Right lobe of liver (tissue), 4 donors: ENCODE results near the gene FAM89A.

ENCODE experiments used
- CTCF ChIP-seq, 4 donors: fragments of 200-600 bp in 3 of 4; fragments of 450-650 bp in 1 of 4; IDR thresholded peaks; one replicate each; pipeline versions ENCODE4 v1.5.1 to v1.8.0; 2016 to 2022; ENCODE audit warnings: antibody characterized with exemption in 4 of 4, mild to moderate bottlenecking in 2 of 4
- POLR2A ChIP-seq: fragments of 450-650 bp; IDR thresholded peaks from one replicate; pipeline ENCODE4 v1.6.1; 2017; ENCODE audit warnings: antibody characterized with exemption, mild to moderate bottlenecking
- donor health status: DM: no; HTN: no; CAD: no.
- donor health status: DM: no; HTN: no; CAD: no.
- donor health status: DM: no; HTN: yes; CAD: no.

GRCh38 chr1:231000201-231000600, 39.9 kb downstream of the FAM89A start:
- TF ChIP-seq CTCF (IDR thresholded peaks at IDR 0.05) (no peak), POLR2A (no peak)
